ENCODE results near the gene ELAVL2. TPM values are rescaled to one million over a fixed set of nuclear protein-coding genes. Genes with fewer than 3 reads are reported as not detected.

ELAVL2 gene
- total and polyA plus RNA-seq, 2 donors (not counting 3 experiments of a cell fraction or from before 2014, with no cell fraction given) = 0.06 to 0.20 TPM

GRCh38 chr9:23820451-23821374 is 5.3 kb downstream of the ELAVL2 start:
- H2AFZ ChIP-seq (ENCODE audit: low read depth, low read length) = peak overlapping the region; percentile 67
- no peaks in the 10 kb centered on the region for H3K9me3 ChIP-seq (replicated peaks; ENCODE audit: control insufficient read depth, insufficient read depth, low read length)
- no peaks in the 10 kb centered on the region for H3K36me3 ChIP-seq (ENCODE audit: control insufficient read depth in 2 of 2, extremely low read depth in 1 of 2, insufficient read depth in 2 of 2, low read length in 2 of 2)
- H3K27me3 ChIP-seq (ENCODE audit: control insufficient read depth in 2 of 2, insufficient read depth in 2 of 2, low read length in 2 of 2) = peaks cover 40 to 56% of the 10 kb centered on the region in 2 experiments
- CTCF ChIA-PET = no interaction called here
- no peak overlapping the region for H3K27ac ChIP-seq (ENCODE audit: insufficient read depth, low read depth, low read length)
- no peaks in the 10 kb centered on the region for H3K79me2 ChIP-seq (ENCODE audit: control insufficient read depth, insufficient read depth, low read length)
- H3K4me3 ChIP-seq (replicated peaks in 1 of 3; ENCODE audit: insufficient read depth in 1 of 3, low read depth in 1 of 3, low read length in 3 of 3) = peak overlapping the region in 1 of 3 experiments; percentile 34
- H3K4me1 ChIP-seq (ENCODE audit: control insufficient read depth, extremely low read depth, insufficient read depth, low read length) = peaks cover 3% of the 10 kb centered on the region
- BruUV-seq (replicated peaks) = no TSS peak
- peak overlapping the region; percentile 54 for H3K4me2 ChIP-seq (ENCODE audit: insufficient read depth, low read length)
- H4K20me1 ChIP-seq (replicated peaks; ENCODE audit: control insufficient read depth, extremely low read depth, insufficient read depth, low read length) = no peaks in the 10 kb centered on the region
- H3K9ac ChIP-seq (replicated peaks; ENCODE audit: extremely low read depth, insufficient read depth, low read length) = no peak overlapping the region
- dilution Hi-C loops (cut with MboI; ENCODE audit: extremely low pct_ligation_motif_present, low sequenced_read_pairs) = no loop called here
- intact Hi-C loops (cut with micrococcal nuclease) = loop anchor here (2.0 to 10.0 kb wide), 3 partner anchors 136 to 776 kb away; no protein-coding TSS in a partner anchor
- FAIRE-seq (no peak), DNase-seq (ENCODE audit: low read depth, low spot score) (no peak)
- POLR2A ChIA-PET = no interaction called here
- no peaks in the 10 kb centered on the region for H3K9me1 ChIP-seq (replicated peaks; ENCODE audit: control insufficient read depth, extremely low read depth, insufficient read depth, low read length)
- TF ChIP-seq FOS (IDR thresholded peaks at IDR 0.05; ENCODE audit: borderline replicate concordance, insufficient read depth, low read length) (no peak), EZH2 (IDR thresholded peaks at IDR 0.05; ENCODE audit: borderline replicate concordance, low read depth, low read length, severe bottlenecking) (peak; percentile 44), POLR2A (IDR thresholded peaks at IDR 0.05; ENCODE audit: low read depth, low read length) (no peak)

- intact Hi-C loops (cut with micrococcal nuclease) (no loop called here), dilution Hi-C loops (cut with MboI; ENCODE audit: extremely low pct_ligation_motif_present, low sequenced_read_pairs) (no loop called here)
- DNase-seq (ENCODE audit: low read depth, low spot score) (no peak), FAIRE-seq (no peak)
- H3K4me1 ChIP-seq (ENCODE audit: control insufficient read depth, extremely low read depth, insufficient read depth, low read length) = no peaks in the 10 kb centered on the region
- CTCF ChIA-PET = interaction anchor here (1.2 kb wide), 1 partner anchor 57 kb away, joined by 3 read pairs; no protein-coding TSS in a partner anchor
- H3K9me1 ChIP-seq (replicated peaks; ENCODE audit: control insufficient read depth, extremely low read depth, insufficient read depth, low read length) = no peaks in the 10 kb centered on the region
- no peak overlapping the region for H2AFZ ChIP-seq (ENCODE audit: low read depth, low read length)
- H4K20me1 ChIP-seq (replicated peaks; ENCODE audit: control insufficient read depth, extremely low read depth, insufficient read depth, low read length) = no peaks in the 10 kb centered on the region
- no peaks in the 10 kb centered on the region for H3K9me3 ChIP-seq (replicated peaks; ENCODE audit: control insufficient read depth, insufficient read depth, low read length)
- no peaks in the 10 kb centered on the region for H3K36me3 ChIP-seq (ENCODE audit: control insufficient read depth in 2 of 2, extremely low read depth in 1 of 2, insufficient read depth in 2 of 2, low read length in 2 of 2)
- no peak overlapping the region for H3K9ac ChIP-seq (replicated peaks; ENCODE audit: extremely low read depth, insufficient read depth, low read length)
- no peak overlapping the region for H3K27ac ChIP-seq (ENCODE audit: insufficient read depth, low read depth, low read length)
- no peak overlapping the region for H3K4me2 ChIP-seq (ENCODE audit: insufficient read depth, low read length)
- BruUV-seq (replicated peaks) = no TSS peak
- H3K27me3 ChIP-seq (ENCODE audit: control insufficient read depth in 2 of 2, insufficient read depth in 2 of 2, low read length in 2 of 2) = peaks cover 30 to 46% of the 10 kb centered on the region in 2 experiments
- no peaks in the 10 kb centered on the region for H3K79me2 ChIP-seq (ENCODE audit: control insufficient read depth, insufficient read depth, low read length)
- H3K4me3 ChIP-seq (replicated peaks in 1 of 3; ENCODE audit: insufficient read depth in 1 of 3, low read depth in 1 of 3, low read length in 3 of 3) = no peak overlapping the region
- POLR2A ChIA-PET = interaction anchor here (0.6 kb wide), 1 partner anchor 117 kb away, joined by 3 read pairs; no protein-coding TSS in a partner anchor
- TF ChIP-seq POLR2A (IDR thresholded peaks at IDR 0.05; ENCODE audit: low read depth, low read length) (no peak), CTCF (IDR thresholded peaks at IDR 0.05; ENCODE audit: extremely low read depth in 1 of 2, insufficient read depth in 1 of 2, low read depth in 1 of 2, low read length in 2 of 2) (no peak), MAX (IDR thresholded peaks at IDR 0.05; ENCODE audit: insufficient read depth, insufficient read length) (no peak), FOS (IDR thresholded peaks at IDR 0.05; ENCODE audit: borderline replicate concordance, insufficient read depth, low read length) (no peak), JUN (IDR thresholded peaks at IDR 0.05; ENCODE audit: borderline replicate concordance, insufficient read depth, insufficient read length, low read depth) (no peak), GATA2 (IDR thresholded peaks at IDR 0.05; ENCODE audit: insufficient read depth, insufficient read length, low read depth, low read length) (no peak), MYC (IDR thresholded peaks at IDR 0.05; ENCODE audit: low read depth, low read length) (no peak), POLR2AphosphoS5 (IDR thresholded peaks at IDR 0.05; ENCODE audit: insufficient read depth, low read depth, low read length) (no peak), EZH2 (IDR thresholded peaks at IDR 0.05; ENCODE audit: borderline replicate concordance, low read depth, low read length, severe bottlenecking) (no peak)
Observed at GRCh38 chr9:23819403-23819802, 6.6 kb downstream of the ELAVL2 start.

All from endothelial cell of umbilical vein (primary cell).